OCI-LY1 (cell line): ENCODE data around the gene GHRL.

Experiments
- H2AFZ ChIP-seq: fragments of 200-600 bp; sonication (generic), shearing (Covaris generic); 2 replicates; pipeline ENCODE4 v1.6.0; 2014; ENCODE audit warnings: antibody characterized with exemption, mild to moderate bottlenecking, low read length
- H3F3A ChIP-seq: fragments of 200-600 bp; sonication (generic), shearing (Covaris generic); 2 replicates; pipeline ENCODE4 v1.6.0; 2014; ENCODE audit warnings: mild to moderate bottlenecking, antibody characterized with exemption, low read length, moderate library complexity; ENCODE audit not compliant: insufficient read depth
- H3K27ac ChIP-seq: fragments of 200-600 bp; sonication (generic); 2 replicates; pipeline ENCODE4 v1.5.1; 2014; ENCODE audit warnings: low read length, mixed run types, mild to moderate bottlenecking, low read depth; ENCODE audit not compliant: poor library complexity, severe bottlenecking
- H3K27me3 ChIP-seq: fragments of 200-600 bp; sonication (generic); 2 replicates; pipeline ENCODE4 v1.6.0; 2014; ENCODE audit warnings: antibody characterized with exemption, mild to moderate bottlenecking, low read length, moderate library complexity; ENCODE audit not compliant: insufficient read depth
- H3K36me3 ChIP-seq: fragments of 200-600 bp; sonication (generic); 2 replicates; pipeline ENCODE4 v1.6.1; 2014; ENCODE audit warnings: mild to moderate bottlenecking, antibody characterized with exemption, low read length, moderate library complexity, mixed read lengths; ENCODE audit not compliant: insufficient read depth
- H3K4me1 ChIP-seq: fragments of 200-600 bp; sonication (generic); 2 replicates; pipeline ENCODE4 v1.5.1; 2014; ENCODE audit warnings: mild to moderate bottlenecking, low read length, moderate library complexity; ENCODE audit not compliant: insufficient read depth, severe bottlenecking
- H3K4me2 ChIP-seq: fragments of 200-600 bp; sonication (generic), shearing (Covaris generic); 2 replicates; pipeline ENCODE4 v1.6.1; 2014; ENCODE audit warnings: low read length
- H3K4me3 ChIP-seq: fragments of 200-600 bp; sonication (generic); 2 replicates; pipeline ENCODE4 v1.5.1; 2014; ENCODE audit warnings: low read length, low read depth, mild to moderate bottlenecking, mixed read lengths; ENCODE audit not compliant: poor library complexity, severe bottlenecking
- H3K79me2 ChIP-seq: fragments of 200-600 bp; shearing (Covaris generic); 2 replicates; pipeline ENCODE4 v1.6.1; 2016; ENCODE audit warnings: mixed run types, low read length, mixed read lengths; ENCODE audit not compliant: insufficient read depth
- H3K9ac ChIP-seq: fragments of 200-600 bp; sonication (generic), shearing (Covaris generic); 2 replicates; pipeline ENCODE4 v1.6.1; 2014; ENCODE audit warnings: mild to moderate bottlenecking, low read length, mixed read lengths
- H3K9me2 ChIP-seq: fragments of 200-600 bp; sonication (generic), shearing (Covaris generic); 2 replicates; pipeline ENCODE4 v1.6.1; 2014; ENCODE audit warnings: low read depth, mild to moderate bottlenecking, low read length, mixed read lengths
- H3K9me3 ChIP-seq: fragments of 200-600 bp; shearing (Covaris generic); 2 replicates; pipeline ENCODE4 v1.6.1; 2014; ENCODE audit warnings: low read length, mixed read lengths
- H4K20me1 ChIP-seq: fragments of 200-600 bp; sonication (generic), shearing (Covaris generic); 2 replicates; pipeline ENCODE4 v1.6.0; 2016; ENCODE audit warnings: mild to moderate bottlenecking, low read length; ENCODE audit not compliant: insufficient read depth
- CTCF ChIP-seq: fragments of 200-600 bp; sonication (generic), shearing (Covaris generic); IDR thresholded peaks from 2 replicates; pipeline ENCODE4 v1.5.1; 2017; ENCODE audit warnings: mild to moderate bottlenecking, antibody characterized with exemption, low read length, moderate library complexity, mixed read lengths
- EZH2 ChIP-seq: fragments of 200-600 bp; sonication (generic), shearing (Covaris generic); IDR thresholded peaks from 2 replicates; pipeline ENCODE4 v1.8.0; 2017; ENCODE audit warnings: borderline replicate concordance, mixed run types, mild to moderate bottlenecking, antibody characterized with exemption, low read length, moderate library complexity, mixed read lengths

The GHRL gene

DNA sequence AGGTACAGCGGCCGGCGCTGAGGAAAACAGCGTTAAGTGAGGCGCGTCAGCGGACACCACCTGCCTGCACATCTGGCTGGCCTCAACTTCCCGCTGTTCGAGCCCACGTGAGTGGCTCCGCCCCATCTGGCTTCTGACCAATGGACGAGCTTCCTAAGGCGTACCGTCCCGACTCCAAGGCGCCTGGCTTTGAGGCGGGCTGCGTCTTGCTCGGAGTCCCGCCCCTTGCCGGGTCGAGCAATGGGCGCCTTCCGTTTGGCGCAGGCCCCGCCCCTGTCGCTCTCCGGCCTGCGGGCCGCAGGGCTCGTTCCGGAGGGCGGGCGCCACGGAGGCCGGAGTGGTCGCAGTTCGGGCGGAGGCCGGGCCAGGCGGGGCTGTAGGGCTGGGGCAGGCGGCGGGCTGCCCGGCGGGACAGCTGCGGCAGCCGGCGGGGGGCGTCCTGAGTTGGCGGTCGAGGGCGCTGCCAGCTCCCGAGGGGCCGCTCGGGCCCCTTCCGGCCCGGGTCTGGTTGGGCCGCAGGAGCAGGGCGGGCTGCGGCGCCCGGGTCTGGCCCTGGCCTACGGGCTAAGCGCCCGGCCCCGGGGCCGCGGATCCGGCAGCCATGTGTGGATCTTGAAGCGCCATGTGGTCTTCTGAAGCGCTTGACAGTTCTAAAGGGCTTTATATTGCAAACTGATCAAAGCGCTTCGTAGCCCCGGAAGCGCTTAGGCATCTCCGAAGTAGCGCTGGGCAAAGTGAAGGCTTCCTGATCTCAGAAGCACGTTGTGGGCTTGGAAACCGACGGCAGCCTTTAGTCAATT lies 44.4 kb downstream of the GHRL start, which contains the start of gene TATDN2:
Gene TATDN2 (plus strand): TSS at position 276 of the 800 bp plus-strand sequence. CDS start 742 bp downstream, outside the sequence.
- Histone ChIP-seq H3K9me2 (no peaks in the 10 kb centered on the region), H3K9ac (peak within 1 kb of the TSS; percentile 99), H3K27ac (peak within 1 kb of the TSS; percentile 90), H3K4me2 (peak within 1 kb of the TSS; percentile 73), H3K9me3 (peaks cover 18% of the 10 kb centered on the region), H3K27me3 (no peaks in the 10 kb centered on the region), H3K4me3 (peak within 1 kb of the TSS; percentile 99), H3K36me3 (peaks cover 60% of the 10 kb centered on the region), H3F3A (no peaks in the 10 kb centered on the region), H3K4me1 (peaks cover 26% of the 10 kb centered on the region), H2AFZ (no peak within 1 kb of the TSS; the same call in 1 of the 2 replicates), H4K20me1 (no peaks in the 10 kb centered on the region), H3K79me2 (peaks cover 41% of the 10 kb centered on the region)
- TF ChIP-seq CTCF (no peak), EZH2 (no peak)

- H3K27ac ChIP-seq = peak overlapping the region; percentile 90
- H3K4me2 ChIP-seq = peak overlapping the region; percentile 70
- H3K4me1 ChIP-seq = peaks cover 26% of the 10 kb centered on the region
- H3K36me3 ChIP-seq = peaks cover 60% of the 10 kb centered on the region
- H4K20me1 ChIP-seq = no peaks in the 10 kb centered on the region
- H2AFZ ChIP-seq = no peak overlapping the region; the same call in 1 of the 2 replicates
- H3K9me3 ChIP-seq = peaks cover 18% of the 10 kb centered on the region
- no peaks in the 10 kb centered on the region for H3K27me3 ChIP-seq
- TF ChIP-seq EZH2 (no peak), CTCF (no peak)
- peak overlapping the region; percentile 99 for H3K4me3 ChIP-seq
- peak overlapping the region; percentile 64 for H3K9ac ChIP-seq
- H3F3A ChIP-seq = no peaks in the 10 kb centered on the region
- no peaks in the 10 kb centered on the region for H3K9me2 ChIP-seq
- H3K79me2 ChIP-seq = peaks cover 38% of the 10 kb centered on the region
Observed at GRCh38 chr3:10247679-10248183, 45.0 kb downstream of the GHRL start.

GRCh38 chr3:10245081-10245712 lies 47.5 kb downstream of the GHRL start:
- TF ChIP-seq EZH2 (no peak), CTCF (no peak)
- Histone ChIP-seq H3K9ac (no peak overlapping the region), H3K9me3 (peaks cover 18% of the 10 kb centered on the region), H3K79me2 (peaks cover 17% of the 10 kb centered on the region), H3K36me3 (peaks cover 59% of the 10 kb centered on the region), H3K4me1 (peaks cover 13% of the 10 kb centered on the region), H3K27me3 (no peaks in the 10 kb centered on the region), H3K27ac (no peak overlapping the region), H4K20me1 (no peaks in the 10 kb centered on the region), H2AFZ (no peak overlapping the region), H3K9me2 (no peaks in the 10 kb centered on the region), H3F3A (no peaks in the 10 kb centered on the region), H3K4me3 (no peak overlapping the region), H3K4me2 (no peak overlapping the region)
